MM.1S (cell line): ENCODE results near the gene OXT.

Source experiments
- DNase-seq: peaks from one replicate; pipeline ENCODE4 v3.0.0-alpha.2; 2015
- H2AFZ ChIP-seq: fragments of 300-600 bp; sonication (generic); 2 replicates; pipeline ENCODE4 v1.6.0; 2016; ENCODE audit warnings: antibody characterized with exemption, low read length
- H3F3A ChIP-seq: fragments of 300-600 bp; sonication (generic); 2 replicates; pipeline ENCODE4 v1.6.1; 2016; ENCODE audit warnings: mild to moderate bottlenecking, antibody characterized with exemption, low read length, moderate library complexity, mixed read lengths; ENCODE audit not compliant: insufficient read depth
- H3K27ac ChIP-seq: fragments of 300-600 bp; sonication (generic); 2 replicates; pipeline ENCODE4 v1.5.1; 2016; ENCODE audit warnings: mild to moderate bottlenecking, low read length
- H3K27me3 ChIP-seq: fragments of 300-600 bp; sonication (generic); replicated peaks from 2 replicates; pipeline ENCODE4 v1.6.0; 2016; ENCODE audit warnings: low read length; ENCODE audit not compliant: insufficient read depth
- H3K36me3 ChIP-seq: fragments of 300-600 bp; sonication (generic); replicated peaks from 2 replicates; pipeline ENCODE4 v1.6.1; 2016; ENCODE audit warnings: mild to moderate bottlenecking, low read length, mixed read lengths; ENCODE audit not compliant: insufficient read depth
- H3K4me1 ChIP-seq: fragments of 300-600 bp; sonication (generic); 2 replicates; pipeline ENCODE4 v1.6.1; 2016; ENCODE audit warnings: low read length, mixed read lengths
- H3K4me2 ChIP-seq: fragments of 300-600 bp; sonication (generic); 2 replicates; pipeline ENCODE4 v1.6.0; 2016; ENCODE audit warnings: low read depth, low read length
- H3K4me3 ChIP-seq: fragments of 300-600 bp; sonication (generic); 2 replicates; pipeline ENCODE4 v1.5.1; 2016; ENCODE audit warnings: low read length, mixed read lengths
- H3K79me2 ChIP-seq: fragments of 300-600 bp; sonication (generic); 2 replicates; pipeline ENCODE4 v1.6.1; 2016; ENCODE audit warnings: mixed run types, low read length, mixed read lengths
- H3K9ac ChIP-seq: fragments of 300-600 bp; sonication (generic); 2 replicates; pipeline ENCODE4 v1.6.1; 2016; ENCODE audit warnings: low read length, mixed read lengths
- H3K9me2 ChIP-seq: fragments of 300-600 bp; sonication (generic); replicated peaks from 2 replicates; pipeline ENCODE4 v1.6.1; 2016; ENCODE audit warnings: mild to moderate bottlenecking, low read length, mixed read lengths; ENCODE audit not compliant: insufficient read depth
- H3K9me3 ChIP-seq: fragments of 300-600 bp; sonication (generic); replicated peaks from 2 replicates; pipeline ENCODE4 v1.6.1; 2016; ENCODE audit warnings: mild to moderate bottlenecking, low read length, mixed read lengths; ENCODE audit not compliant: insufficient read depth
- H4K20me1 ChIP-seq: fragments of 300-600 bp; sonication (generic); 2 replicates; pipeline ENCODE4 v1.6.1; 2016; ENCODE audit warnings: mild to moderate bottlenecking, low read length, moderate library complexity, mixed read lengths; ENCODE audit not compliant: insufficient read depth
- CTCF ChIP-seq: fragments of 300-600 bp; sonication (generic); IDR thresholded peaks from 2 replicates; pipeline ENCODE4 v1.5.1; 2016; ENCODE audit warnings: antibody characterized with exemption, low read length, mixed read lengths
- EZH2 ChIP-seq: fragments of 300-600 bp; sonication (generic); optimal IDR thresholded peaks from 2 replicates; pipeline ENCODE3; 2017; ENCODE audit warnings: low read depth, mild to moderate bottlenecking, antibody characterized with exemption, low read length, mixed read lengths
- EZH2phosphoT487 ChIP-seq: fragments of 300-600 bp; sonication (generic); IDR thresholded peaks from 2 replicates; pipeline ENCODE4 v1.6.1; 2018; ENCODE audit warnings: antibody characterized with exemption, low read length

OXT gene

GRCh38 chr20:3093861-3094361, 22.5 kb downstream of the OXT start:
- Histone ChIP-seq H3K4me1 (no peaks in the 10 kb centered on the region), H3K79me2 (no peaks in the 10 kb centered on the region), H3K4me2 (no peak overlapping the region), H3K9ac (no peak overlapping the region), H3K4me3 (no peak overlapping the region), H3F3A (no peaks in the 10 kb centered on the region), H4K20me1 (no peaks in the 10 kb centered on the region), H3K36me3 (no peaks in the 10 kb centered on the region), H3K27me3 (peaks cover 23% of the 10 kb centered on the region), H3K9me2 (no peaks in the 10 kb centered on the region), H2AFZ (no peak overlapping the region), H3K9me3 (no peaks in the 10 kb centered on the region), H3K27ac (no peak overlapping the region)
- no peak for DNase-seq
- TF ChIP-seq CTCF (no peak), EZH2phosphoT487 (no peak), EZH2 (no peak)

GRCh38 chr20:3094848-3095629, 23.6 kb downstream of the OXT start:
- no peaks in the 10 kb centered on the region for H3K4me1 ChIP-seq
- no peaks in the 10 kb centered on the region for H3F3A ChIP-seq
- H3K9me2 ChIP-seq = no peaks in the 10 kb centered on the region
- DNase-seq = no peak
- TF ChIP-seq EZH2phosphoT487 (no peak), EZH2 (no peak), CTCF (no peak)
- H4K20me1 ChIP-seq = no peaks in the 10 kb centered on the region
- H3K4me3 ChIP-seq = no peak overlapping the region
- H3K36me3 ChIP-seq = no peaks in the 10 kb centered on the region
- H3K27ac ChIP-seq = no peak overlapping the region
- no peaks in the 10 kb centered on the region for H3K9me3 ChIP-seq
- no peak overlapping the region for H3K4me2 ChIP-seq
- H3K9ac ChIP-seq = no peak overlapping the region
- H3K79me2 ChIP-seq = no peaks in the 10 kb centered on the region
- peaks cover 23% of the 10 kb centered on the region for H3K27me3 ChIP-seq
- no peak overlapping the region for H2AFZ ChIP-seq

- no peak overlapping the region for H3K4me3 ChIP-seq
- H3K36me3 ChIP-seq = no peaks in the 10 kb centered on the region
- no peak for DNase-seq
- no peaks in the 10 kb centered on the region for H3K9me3 ChIP-seq
- H3K79me2 ChIP-seq = no peaks in the 10 kb centered on the region
- H3K27ac ChIP-seq = no peak overlapping the region
- no peaks in the 10 kb centered on the region for H3K27me3 ChIP-seq
- peaks cover 22% of the 10 kb centered on the region for H3K4me1 ChIP-seq
- H3K9me2 ChIP-seq = no peaks in the 10 kb centered on the region
- TF ChIP-seq CTCF (no peak), EZH2phosphoT487 (no peak), EZH2 (no peak)
- peaks cover 18% of the 10 kb centered on the region for H3F3A ChIP-seq
- H4K20me1 ChIP-seq = no peaks in the 10 kb centered on the region
- H3K9ac ChIP-seq = no peak overlapping the region
- no peak overlapping the region for H3K4me2 ChIP-seq
- H2AFZ ChIP-seq = no peak overlapping the region
These were observed 29.1 kb downstream of the OXT start for GRCh38 chr20:3100480-3100879.
